Astrocyte of the cerebellum (primary cell): Measurements from ENCODE around the gene TMEM176B.

Experiments
- DNase-seq: peaks from one replicate; pipeline ENCODE4 v3.0.0-alpha.2; 2011; ENCODE audit warnings: low read depth
- H3K4me3 ChIP-seq: 2 replicates; pipeline ENCODE4 v1.5.1; 2011; ENCODE audit warnings: mild to moderate bottlenecking, low read depth, low read length, moderate library complexity
- CTCF ChIP-seq: IDR thresholded peaks from 2 replicates; pipeline ENCODE4 v1.5.1; 2012; ENCODE audit warnings: low read length, low read depth, moderate library complexity, mild to moderate bottlenecking; ENCODE audit errors: missing control alignments
- in situ Hi-C: cut with HindIII; loops from 2 replicates; pipeline ENCODE4 v1.10.0; 2017; ENCODE audit warnings: low sequenced_read_pairs

TMEM176B gene

GRCh38 chr7:150753826-150754603 lies 46.1 kb downstream of the TMEM176B start:
- DNase-seq = no peak
- TF ChIP-seq CTCF = no peak

DNA sequence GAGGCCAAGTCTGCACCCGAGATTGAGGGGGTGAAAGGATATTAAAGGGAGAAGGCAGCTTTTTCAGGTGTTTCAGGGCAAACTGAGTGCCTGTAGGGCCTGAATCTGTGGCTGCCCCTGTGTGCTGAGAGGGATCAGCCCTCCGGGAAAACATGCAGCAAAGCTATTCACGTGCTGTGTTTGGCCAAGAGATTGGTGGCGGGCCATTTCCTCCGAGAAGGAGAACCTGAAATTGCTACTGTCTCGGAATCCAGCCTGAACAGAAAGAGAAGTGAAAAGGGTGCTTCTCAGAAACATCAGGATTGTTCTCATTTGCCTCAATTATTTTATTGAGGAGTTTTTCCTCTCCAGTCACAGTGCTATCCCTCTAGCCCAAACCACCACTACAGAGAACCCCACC lies 46.9 kb downstream of the TMEM176B start:
- in situ Hi-C loops = no loop called here

More at GRCh38 chr7:150753826-150754603, 46.1 kb downstream of the TMEM176B start:
- in situ Hi-C loops = no loop called here
- H3K4me3 ChIP-seq = no peak overlapping the region

DNA sequence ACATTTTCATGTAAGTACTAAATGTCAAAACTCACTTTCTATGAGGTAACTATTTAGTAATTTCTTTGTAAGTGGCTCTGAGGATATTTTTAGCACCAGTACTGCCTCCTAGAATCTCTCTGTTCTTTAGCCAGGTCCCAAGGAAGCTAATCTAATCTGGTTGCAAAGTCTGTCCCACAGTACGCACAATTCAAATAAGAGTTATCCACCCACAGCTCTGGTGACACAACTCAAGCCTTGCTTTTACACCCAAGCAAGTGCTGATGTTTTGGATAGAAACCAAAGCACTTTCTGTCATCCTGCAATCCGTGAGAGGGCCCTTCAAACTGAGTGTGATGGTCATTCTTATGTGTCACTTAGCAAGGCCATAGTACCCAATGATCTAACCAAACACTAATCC lies 48.5 kb downstream of the TMEM176B start:
- H3K4me3 ChIP-seq = no peak overlapping the region
- in situ Hi-C loops = no loop called here
- no peak for TF ChIP-seq CTCF
- DNase-seq = no peak

More for the DNA sequence above, 46.9 kb downstream of the TMEM176B start:
- no peak for TF ChIP-seq CTCF
- DNase-seq = no peak
- H3K4me3 ChIP-seq = no peak overlapping the region

DNA sequence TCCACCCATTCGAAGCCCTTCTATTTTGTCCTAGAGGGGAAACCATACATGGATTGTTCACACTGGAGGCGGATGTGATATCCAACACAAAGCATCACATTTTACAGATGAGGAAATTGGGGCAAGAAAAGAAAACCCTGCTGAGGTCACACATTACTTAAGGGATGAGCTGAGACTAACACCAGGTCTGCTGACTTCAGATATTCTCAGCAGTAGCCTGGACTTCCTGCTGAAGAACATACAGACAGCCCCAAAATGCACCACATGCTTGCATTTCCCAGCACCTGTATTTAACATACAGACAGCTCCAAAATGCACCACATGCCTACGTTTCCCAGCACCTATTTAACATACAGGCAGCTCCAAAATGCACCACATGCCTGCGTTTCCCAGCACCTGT lies 51.8 kb downstream of the TMEM176B start:
- in situ Hi-C loops = no loop called here
- H3K4me3 ChIP-seq = no peak overlapping the region
- no peak for DNase-seq
- no peak for TF ChIP-seq CTCF

DNA sequence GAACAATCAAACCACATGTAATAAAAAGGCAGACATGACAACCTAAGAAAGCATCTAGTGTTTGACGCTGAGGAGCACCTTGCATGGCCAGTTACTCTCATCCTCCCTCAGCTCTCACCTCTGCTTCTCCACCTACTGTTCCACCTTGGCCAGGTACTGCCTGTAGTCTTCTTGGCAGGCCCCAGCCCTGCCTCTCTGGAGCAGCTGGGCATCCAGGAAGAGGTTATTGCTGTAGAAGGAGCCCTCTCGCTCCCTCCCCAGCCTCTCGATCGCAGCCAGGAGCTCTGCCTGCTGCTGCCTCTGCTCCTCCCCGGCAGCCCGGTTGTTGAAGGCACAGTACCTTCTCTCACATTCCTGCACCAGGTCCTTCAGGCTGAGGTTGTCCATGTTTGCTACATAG lies 53.2 kb downstream of the TMEM176B start:
- in situ Hi-C loops = no loop called here
- H3K4me3 ChIP-seq = no peak overlapping the region
- no peak for TF ChIP-seq CTCF
- no peak for DNase-seq

- no peak overlapping the region for H3K4me3 ChIP-seq
- in situ Hi-C loops = no loop called here
- TF ChIP-seq CTCF = no peak
- no peak for DNase-seq
These were observed 54.3 kb downstream of the TMEM176B start for GRCh38 chr7:150745876-150746275.
